ENCODE results near the gene PDE1C.

The PDE1C gene

DNA sequence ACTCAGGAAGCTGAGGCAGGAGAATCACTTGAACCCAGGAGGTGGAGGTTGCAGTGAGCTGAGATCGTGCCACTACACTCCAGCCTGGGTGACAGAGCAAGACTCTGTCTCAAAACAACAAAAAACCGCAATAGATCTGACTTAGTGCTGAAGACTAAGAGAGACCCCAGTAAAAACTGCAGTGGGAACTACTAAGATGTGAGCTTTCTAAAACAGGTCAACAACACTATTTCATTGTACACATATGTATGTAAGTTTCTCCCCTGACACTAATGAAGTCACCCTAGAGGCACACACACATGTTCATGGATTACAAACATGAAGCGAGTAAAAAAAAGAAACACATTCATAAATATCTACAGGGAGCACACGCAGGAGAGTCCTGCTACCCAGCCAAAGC is 68.3 kb downstream of the PDE1C start:
- H3K4me1 ChIP-seq (ENCODE audit: insufficient read depth, low read length, poor library complexity, severe bottlenecking): no peaks in the 10 kb centered on the region
- H2AFZ ChIP-seq (ENCODE audit: low read length): no peak overlapping the region
- H3K36me3 ChIP-seq (ENCODE audit: insufficient read depth, low read length): no peaks in the 10 kb centered on the region
- H3K27me3 ChIP-seq (ENCODE audit: insufficient read depth, low read length, poor library complexity, severe bottlenecking): no peaks in the 10 kb centered on the region
- H4K20me1 ChIP-seq (ENCODE audit: insufficient read depth, low read length, poor library complexity, severe bottlenecking): no peaks in the 10 kb centered on the region
- H3K79me2 ChIP-seq (ENCODE audit: insufficient read depth, low read length): no peaks in the 10 kb centered on the region
- no peaks in the 10 kb centered on the region for H3K9me3 ChIP-seq (ENCODE audit: insufficient read depth, low read depth, low read length)
- H3K4me3 ChIP-seq (ENCODE audit: low read length, poor library complexity, severe bottlenecking): no peak overlapping the region
- TF ChIP-seq EZH2phosphoT487 (IDR thresholded peaks at IDR 0.05; ENCODE audit: borderline replicate concordance): no peak
- TF ChIP-seq, protein P1, sequence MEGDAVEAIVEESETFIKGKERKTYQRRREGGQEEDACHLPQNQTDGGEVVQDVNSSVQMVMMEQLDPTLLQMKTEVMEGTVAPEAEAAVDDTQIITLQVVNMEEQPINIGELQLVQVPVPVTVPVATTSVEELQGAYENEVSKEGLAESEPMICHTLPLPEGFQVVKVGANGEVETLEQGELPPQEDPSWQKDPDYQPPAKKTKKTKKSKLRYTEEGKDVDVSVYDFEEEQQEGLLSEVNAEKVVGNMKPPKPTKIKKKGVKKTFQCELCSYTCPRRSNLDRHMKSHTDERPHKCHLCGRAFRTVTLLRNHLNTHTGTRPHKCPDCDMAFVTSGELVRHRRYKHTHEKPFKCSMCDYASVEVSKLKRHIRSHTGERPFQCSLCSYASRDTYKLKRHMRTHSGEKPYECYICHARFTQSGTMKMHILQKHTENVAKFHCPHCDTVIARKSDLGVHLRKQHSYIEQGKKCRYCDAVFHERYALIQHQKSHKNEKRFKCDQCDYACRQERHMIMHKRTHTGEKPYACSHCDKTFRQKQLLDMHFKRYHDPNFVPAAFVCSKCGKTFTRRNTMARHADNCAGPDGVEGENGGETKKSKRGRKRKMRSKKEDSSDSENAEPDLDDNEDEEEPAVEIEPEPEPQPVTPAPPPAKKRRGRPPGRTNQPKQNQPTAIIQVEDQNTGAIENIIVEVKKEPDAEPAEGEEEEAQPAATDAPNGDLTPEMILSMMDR (conservative IDR thresholded peaks at IDR 0.05; ENCODE audit: low read length): no peak
- H3K9me2 ChIP-seq (replicated peaks; ENCODE audit: low read depth, low read length): no peaks in the 10 kb centered on the region
- no peak overlapping the region for H3K9ac ChIP-seq (ENCODE audit: low read depth, low read length, poor library complexity, severe bottlenecking)
- no peak overlapping the region for H3K4me2 ChIP-seq (ENCODE audit: low read depth, low read length, poor library complexity, severe bottlenecking)
- H3F3A ChIP-seq (ENCODE audit: low read depth): no peaks in the 10 kb centered on the region

GRCh38 chr7:31997423-31997822 is 72.8 kb downstream of the PDE1C start:
- H3K36me3 ChIP-seq (ENCODE audit: insufficient read depth, low read length): no peaks in the 10 kb centered on the region
- no peaks in the 10 kb centered on the region for H3K4me1 ChIP-seq (ENCODE audit: insufficient read depth, low read length, poor library complexity, severe bottlenecking)
- no peak overlapping the region for H2AFZ ChIP-seq (ENCODE audit: low read length)
- H3K9ac ChIP-seq (ENCODE audit: low read depth, low read length, poor library complexity, severe bottlenecking): no peak overlapping the region
- no peaks in the 10 kb centered on the region for H3F3A ChIP-seq (ENCODE audit: low read depth)
- H3K9me3 ChIP-seq (ENCODE audit: insufficient read depth, low read depth, low read length): no peaks in the 10 kb centered on the region
- no peaks in the 10 kb centered on the region for H3K9me2 ChIP-seq (replicated peaks; ENCODE audit: low read depth, low read length)
- no peak overlapping the region for H3K4me3 ChIP-seq (ENCODE audit: low read length, poor library complexity, severe bottlenecking)
- no peaks in the 10 kb centered on the region for H3K79me2 ChIP-seq (ENCODE audit: insufficient read depth, low read length)
- no peak overlapping the region for H3K4me2 ChIP-seq (ENCODE audit: low read depth, low read length, poor library complexity, severe bottlenecking)
- no peak for TF ChIP-seq EZH2phosphoT487 (IDR thresholded peaks at IDR 0.05; ENCODE audit: borderline replicate concordance)
- TF ChIP-seq, protein P1 (conservative IDR thresholded peaks at IDR 0.05; ENCODE audit: low read length): no peak
- no peaks in the 10 kb centered on the region for H3K27me3 ChIP-seq (ENCODE audit: insufficient read depth, low read length, poor library complexity, severe bottlenecking)
- H4K20me1 ChIP-seq (ENCODE audit: insufficient read depth, low read length, poor library complexity, severe bottlenecking): no peaks in the 10 kb centered on the region

DNA sequence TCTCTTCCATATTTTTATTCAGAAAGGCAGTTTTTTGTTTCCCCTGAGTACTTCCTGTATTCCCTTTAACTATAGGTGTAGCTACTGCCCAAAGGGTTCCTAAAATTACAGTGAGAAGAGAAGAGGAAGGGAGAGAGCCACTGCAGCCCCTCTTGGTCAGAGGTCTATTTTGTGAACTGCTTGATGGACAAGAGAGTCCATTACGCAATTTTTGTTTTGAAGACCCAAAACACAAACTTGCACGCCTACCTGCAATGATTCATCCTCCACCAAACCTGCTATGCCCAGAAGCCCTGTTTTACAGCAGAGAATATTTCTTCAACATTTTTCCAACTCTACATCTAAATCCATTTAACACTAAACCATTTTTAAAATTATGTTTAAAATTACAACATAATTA is 75.1 kb downstream of the PDE1C start:
- Histone ChIP-seq H3K27me3 (ENCODE audit: insufficient read depth, low read length, poor library complexity, severe bottlenecking) (no peaks in the 10 kb centered on the region), H3K4me1 (ENCODE audit: insufficient read depth, low read length, poor library complexity, severe bottlenecking) (no peaks in the 10 kb centered on the region), H3K79me2 (ENCODE audit: insufficient read depth, low read length) (no peaks in the 10 kb centered on the region), H3K36me3 (ENCODE audit: insufficient read depth, low read length) (no peaks in the 10 kb centered on the region), H3K4me3 (ENCODE audit: low read length, poor library complexity, severe bottlenecking) (no peak overlapping the region), H3F3A (ENCODE audit: low read depth) (no peaks in the 10 kb centered on the region), H3K9me3 (ENCODE audit: insufficient read depth, low read depth, low read length) (no peaks in the 10 kb centered on the region), H3K4me2 (ENCODE audit: low read depth, low read length, poor library complexity, severe bottlenecking) (no peak overlapping the region), H3K9ac (ENCODE audit: low read depth, low read length, poor library complexity, severe bottlenecking) (no peak overlapping the region), H2AFZ (ENCODE audit: low read length) (no peak overlapping the region), H4K20me1 (ENCODE audit: insufficient read depth, low read length, poor library complexity, severe bottlenecking) (no peaks in the 10 kb centered on the region), H3K9me2 (replicated peaks; ENCODE audit: low read depth, low read length) (no peaks in the 10 kb centered on the region)
- no peak for TF ChIP-seq EZH2phosphoT487 (IDR thresholded peaks at IDR 0.05; ENCODE audit: borderline replicate concordance)
- TF ChIP-seq, protein P1 (conservative IDR thresholded peaks at IDR 0.05; ENCODE audit: low read length): no peak
